H9 (cell line): Measurements from ENCODE around the gene NHSL2. TPM values are rescaled to one million over a fixed set of nuclear protein-coding genes. Genes with fewer than 3 reads are reported as not detected.
"Not testable (repeated sequence)": the region's sequence is repeated elsewhere in the genome, so short reads cannot be mapped to it uniquely, and the experiment has no call there.

Source experiments
- DNase-seq: peaks from one replicate; pipeline ENCODE4 v3.0.0-alpha.2; 2017
- H2AFZ ChIP-seq: one replicate; pipeline ENCODE4 v1.6.1; 2013; ENCODE audit warnings: mild to moderate bottlenecking, low read length, control low read depth, moderate library complexity
- H2AK5ac ChIP-seq: 2 replicates; pipeline ENCODE4 v1.6.1; 2013; ENCODE audit warnings: low read length, control low read depth, mixed read lengths; ENCODE audit not compliant: insufficient read length
- H2BK120ac ChIP-seq: one replicate; pipeline ENCODE4 v1.6.1; 2013; ENCODE audit warnings: low read depth, mild to moderate bottlenecking, low read length, control low read depth, inconsistent platforms; ENCODE audit not compliant: poor library complexity, severe bottlenecking
- H2BK12ac ChIP-seq: 2 replicates; pipeline ENCODE4 v1.6.1; 2013; ENCODE audit warnings: low read length, control low read depth, mixed read lengths, low read depth; ENCODE audit not compliant: insufficient read length
- H2BK15ac ChIP-seq: 2 replicates; pipeline ENCODE4 v1.6.1; 2013; ENCODE audit warnings: low read depth, low read length, control low read depth
- H2BK20ac ChIP-seq: one replicate; pipeline ENCODE4 v1.6.1; 2013; ENCODE audit warnings: low read depth, mild to moderate bottlenecking, low read length, control low read depth, inconsistent platforms; ENCODE audit not compliant: poor library complexity, severe bottlenecking
- H2BK5ac ChIP-seq: 2 replicates; pipeline ENCODE4 v1.6.1; 2013; ENCODE audit warnings: low read length, control low read depth, mixed read lengths; ENCODE audit not compliant: insufficient read length
- H3K14ac ChIP-seq: 2 replicates; pipeline ENCODE4 v1.6.1; 2013; ENCODE audit warnings: low read length, control low read depth; ENCODE audit not compliant: insufficient read depth
- H3K18ac ChIP-seq: 2 replicates; pipeline ENCODE4 v1.6.1; 2013; ENCODE audit warnings: low read depth, mild to moderate bottlenecking, mixed read lengths, low read length, control low read depth; ENCODE audit not compliant: insufficient read length
- H3K23ac ChIP-seq: 2 replicates; pipeline ENCODE4 v1.6.1; 2013; ENCODE audit warnings: low read length, control low read depth, mixed read lengths, low read depth; ENCODE audit not compliant: insufficient read length
- H3K23me2 ChIP-seq: 2 replicates; pipeline ENCODE4 v1.6.1; 2013; ENCODE audit warnings: low read depth, mild to moderate bottlenecking, mixed read lengths, low read length, control low read depth; ENCODE audit not compliant: insufficient read length, poor library complexity, severe bottlenecking
- H3K27ac ChIP-seq: 2 replicates; pipeline ENCODE4 v1.5.1; 2013; ENCODE audit warnings: low read length, control low read depth, mixed read lengths, low read depth; ENCODE audit not compliant: insufficient read length
- H3K27me3 ChIP-seq: 2 replicates; pipeline ENCODE4 v1.6.1; 2013; ENCODE audit warnings: low read length, control low read depth, inconsistent platforms; ENCODE audit not compliant: insufficient read depth
- H3K4ac ChIP-seq: 2 replicates; pipeline ENCODE4 v1.6.1; 2013; ENCODE audit warnings: low read depth, mild to moderate bottlenecking, control low read depth, inconsistent platforms, low read length, moderate library complexity
- H3K4me1 ChIP-seq: 2 replicates; pipeline ENCODE4 v1.6.1; 2013; ENCODE audit warnings: low read length, control low read depth, inconsistent platforms; ENCODE audit not compliant: insufficient read depth
- H3K4me2 ChIP-seq: 2 replicates; pipeline ENCODE4 v1.6.1; 2013; ENCODE audit warnings: low read length, control low read depth, mixed read lengths; ENCODE audit not compliant: insufficient read length, insufficient read depth
- H3K56ac ChIP-seq: 2 replicates; pipeline ENCODE4 v1.6.1; 2013; ENCODE audit warnings: low read depth, mild to moderate bottlenecking, mixed read lengths, low read length, control low read depth; ENCODE audit not compliant: insufficient read length
- H3K79me1 ChIP-seq: 2 replicates; pipeline ENCODE4 v1.6.1; 2013; ENCODE audit warnings: low read depth, mild to moderate bottlenecking, moderate library complexity, low read length, control low read depth, inconsistent platforms; ENCODE audit not compliant: insufficient read depth, poor library complexity, severe bottlenecking
- H3K79me2 ChIP-seq: 2 replicates; pipeline ENCODE4 v1.6.1; 2013; ENCODE audit warnings: low read length, control low read depth, inconsistent platforms; ENCODE audit not compliant: insufficient read depth
- H3K9ac ChIP-seq: 2 replicates; pipeline ENCODE4 v1.6.1; 2013; ENCODE audit warnings: low read length, control low read depth, mixed read lengths; ENCODE audit not compliant: insufficient read length; ENCODE audit errors: extremely low read depth
- H3K9me3 ChIP-seq: one replicate; pipeline ENCODE4 v1.6.1; 2013; ENCODE audit warnings: low read depth, low read length, inconsistent platforms; ENCODE audit not compliant: control insufficient read depth
- H3T11ph ChIP-seq: one replicate; pipeline ENCODE4 v1.6.1; 2013; ENCODE audit warnings: mild to moderate bottlenecking, low read length, control low read depth, inconsistent platforms
- H4K20me1 ChIP-seq: one replicate; pipeline ENCODE4 v1.6.1; 2013; ENCODE audit not compliant: control insufficient read depth, insufficient read length, insufficient read depth
- H4K5ac ChIP-seq: 2 replicates; pipeline ENCODE4 v1.6.1; 2013; ENCODE audit warnings: low read depth, mild to moderate bottlenecking, mixed read lengths, low read length, control low read depth; ENCODE audit not compliant: insufficient read length
- H4K8ac ChIP-seq: replicated peaks from 2 replicates; pipeline ENCODE4 v1.6.1; 2013; ENCODE audit warnings: low read length, control low read depth, mixed read lengths, low read depth; ENCODE audit not compliant: insufficient read length
- H4K91ac ChIP-seq: 2 replicates; pipeline ENCODE4 v1.6.1; 2013; ENCODE audit warnings: low read depth, mild to moderate bottlenecking, moderate library complexity, mixed read lengths, low read length, control low read depth; ENCODE audit not compliant: insufficient read length
- H3K27ac Mint-ChIP-seq, 3 experiments: 2 replicates in 2 of 3; 3 replicates in 1 of 3; pipeline ENCODE4 v1.8.0; 2020 to 2021; ENCODE audit warnings: mixed read lengths in 3 of 3, mild to moderate bottlenecking in 1 of 3, moderate library complexity in 1 of 3
- H3K27me3 Mint-ChIP-seq: 2 replicates; pipeline ENCODE4 v1.8.0; 2021; ENCODE audit warnings: low read depth, mild to moderate bottlenecking, moderate library complexity, mixed read lengths
- H3K36me3 Mint-ChIP-seq, 3 experiments: 2 replicates in 2 of 3; 3 replicates in 1 of 3; pipeline ENCODE4 v1.8.0; 2020 to 2021; ENCODE audit warnings: low read depth in 3 of 3, mixed read lengths in 3 of 3; ENCODE audit not compliant: insufficient read depth in 1 of 3
- H3K4me1 Mint-ChIP-seq, 2 experiments: 2 replicates each; pipeline ENCODE4 v1.8.0; 2020; ENCODE audit warnings: mixed read lengths in 2 of 2
- H3K4me3 Mint-ChIP-seq, 2 experiments: 2 replicates in 1 of 2; 3 replicates in 1 of 2; pipeline ENCODE4 v1.8.0; 2020 to 2021; ENCODE audit warnings: mild to moderate bottlenecking in 2 of 2, mixed read lengths in 2 of 2, moderate library complexity in 1 of 2
- H3K9me3 Mint-ChIP-seq, 2 experiments: 2 replicates in 1 of 2; 3 replicates in 1 of 2; pipeline ENCODE4 v1.8.0; 2020; ENCODE audit warnings: mild to moderate bottlenecking in 2 of 2, mixed read lengths in 2 of 2, moderate library complexity in 1 of 2
- CTCF ChIP-seq: fragments of 200-600 bp; sonication (generic); conservative IDR thresholded peaks from 3 replicates; pipeline ENCODE4 v1.8.0; 2021; ENCODE audit warnings: antibody characterized with exemption, mild to moderate bottlenecking
- WGBS: extraction: QIAGEN DNeasy Blood & Tissue Kit; methylation state at CpG from one replicate; pipeline ENCODE4 v1.1.7; 2013; ENCODE audit warnings: missing lambda C conversion rate, low lambda C conversion rate, mixed read lengths; ENCODE audit not compliant: insufficient read length; ENCODE audit errors: extremely low coverage; 5-methylcytosine and 5-hydroxymethylcytosine counted together
- total RNA-seq: library from RNA; stranded (reverse); gene quantifications from 2 replicates; pipeline ENCODE4 v1.2.1, GENCODE V29; 2021

Gene NHSL2
- total RNA-seq, 1 experiment from 2014 or later, result 6.4 TPM

GRCh38 chrX:71867680-71868079 lies 43.0 kb upstream of the NHSL2 start:
- no peak overlapping the region for H2AK5ac ChIP-seq
- H3K27ac Mint-ChIP-seq, result no peak overlapping the region
- peaks cover 23% of the 10 kb centered on the region for H3K27me3 Mint-ChIP-seq
- no peaks in the 10 kb centered on the region for H3K23me2 ChIP-seq
- peaks cover 37% of the 10 kb centered on the region for H3K9me3 ChIP-seq
- H2BK20ac ChIP-seq, result no peak overlapping the region
- H2BK12ac ChIP-seq, result no peak overlapping the region
- WGBS, result no CpG with 5 or more reads among the region's 16 CpGs
- no peak overlapping the region for H3K56ac ChIP-seq
- H3T11ph ChIP-seq, result no peak overlapping the region
- H2BK5ac ChIP-seq, result no peak overlapping the region
- no peaks in the 10 kb centered on the region for H3K4me1 ChIP-seq
- H4K91ac ChIP-seq, result no peak overlapping the region
- no peak overlapping the region for H4K8ac ChIP-seq
- H3K4me1 Mint-ChIP-seq, result 0 out of 4 replicates have a peak, but pooled peaks cover 0 to 3% of the 10 kb centered on the region in 2 experiments
- no peak overlapping the region for H3K4me3 Mint-ChIP-seq
- no peak overlapping the region for H3K4me2 ChIP-seq
- no peaks in the 10 kb centered on the region for H3K27me3 ChIP-seq
- H2BK15ac ChIP-seq, result no peak overlapping the region
- no peaks in the 10 kb centered on the region for H3K79me1 ChIP-seq
- H3K23ac ChIP-seq, result no peak overlapping the region
- no peak overlapping the region for H3K9ac ChIP-seq
- H2BK120ac ChIP-seq, result no peak overlapping the region
- no peak overlapping the region for H2AFZ ChIP-seq
- DNase-seq, result no peak
- H4K5ac ChIP-seq, result no peak overlapping the region
- peaks cover 74 to 83% of the 10 kb centered on the region in 2 experiments for H3K9me3 Mint-ChIP-seq
- no peak overlapping the region for H3K4ac ChIP-seq
- 0 out of 2 replicates have a peak, but pooled peaks cover 1% of the 10 kb centered on the region for H3K79me2 ChIP-seq
- no peak overlapping the region for H3K14ac ChIP-seq
- H4K20me1 ChIP-seq, result no peaks in the 10 kb centered on the region
- no peak overlapping the region for H3K27ac ChIP-seq
- H3K36me3 Mint-ChIP-seq, result peaks cover 0 to 11% (median 0%) of the 10 kb centered on the region in 3 experiments; a peak in 3 of 7 replicates
- H3K18ac ChIP-seq, result no peak overlapping the region
- no peak for TF ChIP-seq CTCF

- not testable (repeated sequence) for H3K27ac ChIP-seq, H2BK20ac ChIP-seq, H3K4me1 Mint-ChIP-seq, H3K79me2 ChIP-seq, H3K36me3 Mint-ChIP-seq, H2BK15ac ChIP-seq, H3K23me2 ChIP-seq, H3K4ac ChIP-seq, H3K27me3 ChIP-seq, H3K79me1 ChIP-seq, H4K91ac ChIP-seq, H3K18ac ChIP-seq, H2AK5ac ChIP-seq, H4K20me1 ChIP-seq, H3T11ph ChIP-seq, H2AFZ ChIP-seq, H3K4me3 Mint-ChIP-seq, H3K4me1 ChIP-seq, H3K9ac ChIP-seq, DNase-seq, H2BK12ac ChIP-seq, H3K27ac Mint-ChIP-seq, H4K5ac ChIP-seq, H2BK5ac ChIP-seq, H3K4me2 ChIP-seq, H3K23ac ChIP-seq, H2BK120ac ChIP-seq, H3K14ac ChIP-seq, H4K8ac ChIP-seq, H3K56ac ChIP-seq
- Mint-ChIP-seq H3K27me3 (peaks cover 20% of the 10 kb centered on the region), H3K9me3 (peaks cover 70 to 83% of the 10 kb centered on the region in 2 experiments)
- no CpG with 5 or more reads among the region's 10 CpGs for WGBS
- H3K9me3 ChIP-seq, result peaks cover 34% of the 10 kb centered on the region
These were observed 41.1 kb upstream of the NHSL2 start for GRCh38 chrX:71869566-71869965.
